GM21825 (cell line): Measurements from ENCODE around the gene TEX38.
A peak's percentile ranks its signal among the peaks of the same experiment; 100 is the strongest.
"Not testable (repeated sequence)": the region's sequence is repeated elsewhere in the genome, so short reads cannot be mapped to it uniquely, and the experiment has no call there.

Source experiments
- ATAC-seq: cut with Tn5 transposase; IDR thresholded peaks from one replicate; pipeline ENCODE4 v1.9.1; 2021; ENCODE audit warnings: mild to moderate bottlenecking, moderate library complexity; ENCODE audit not compliant: unreplicated experiment

Gene TEX38

GRCh38 chr1:46654698-46655097, 17.0 kb upstream of the TEX38 start:
- not testable (repeated sequence) for ATAC-seq

GRCh38 chr1:46655848-46656247, 15.8 kb upstream of the TEX38 start:
- no peak for ATAC-seq

- ATAC-seq = no peak
These were observed 15.0 kb upstream of the TEX38 start for GRCh38 chr1:46656643-46657042.

GRCh38 chr1:46657775-46658174, 13.9 kb upstream of the TEX38 start:
- ATAC-seq = no peak

GRCh38 chr1:46659307-46659870, 12.3 kb upstream of the TEX38 start:
- ATAC-seq = no peak

GRCh38 chr1:46660116-46660515, 11.5 kb upstream of the TEX38 start:
- peak; percentile 57 for ATAC-seq

GRCh38 chr1:46662919-46663318, 8.7 kb upstream of the TEX38 start:
- not testable (repeated sequence) for ATAC-seq

- ATAC-seq = no peak
These were observed 5.7 kb upstream of the TEX38 start for GRCh38 chr1:46665983-46666382.

- peak; percentile 67 for ATAC-seq
These were observed 3.6 kb upstream of the TEX38 start, which contains the start of gene ATPAF1 for GRCh38 chr1:46667782-46668760. Gene ATPAF1, minus strand, starts transcription at chr1:46668364. Its CDS starts 42 bp downstream, at chr1:46668322.

- no peak for ATAC-seq
These were observed 1.5 kb upstream of the TEX38 start for GRCh38 chr1:46670134-46670533.

GRCh38 chr1:46672696-46673095, 1.0 kb downstream of the TEX38 start:
- ATAC-seq = no peak

- no peak for ATAC-seq
These were observed 2.1 kb downstream of the TEX38 start for GRCh38 chr1:46673749-46674182.

- ATAC-seq = peak; percentile 75
These were observed 4.1 kb downstream of the TEX38 start for GRCh38 chr1:46675549-46676314.

- ATAC-seq = no peak
These were observed 4.9 kb downstream of the TEX38 start for GRCh38 chr1:46676531-46676930.

GRCh38 chr1:46677339-46677738, 5.7 kb downstream of the TEX38 start:
- ATAC-seq = no peak

GRCh38 chr1:46679789-46680573, 8.3 kb downstream of the TEX38 start:
- no peak for ATAC-seq

- ATAC-seq = no peak
These were observed 9.8 kb downstream of the TEX38 start for GRCh38 chr1:46681333-46682034.

GRCh38 chr1:46682064-46682463, 10.4 kb downstream of the TEX38 start:
- no peak for ATAC-seq

- no peak for ATAC-seq
These were observed 13.0 kb downstream of the TEX38 start for GRCh38 chr1:46684670-46685069.

GRCh38 chr1:46686255-46686654, 14.6 kb downstream of the TEX38 start:
- no peak for ATAC-seq
